Putamen (tissue), 1 donor: ENCODE measurements around the gene LRRC3C.
"Not testable (repeated sequence)": the region's sequence is repeated elsewhere in the genome, so short reads cannot be mapped to it uniquely, and the experiment has no call there.

Experiments used
- DNase-seq: peaks from one replicate; pipeline ENCODE4 v3.0.0-alpha.2; 2016; ENCODE audit warnings: low spot score

The LRRC3C gene, protein sequence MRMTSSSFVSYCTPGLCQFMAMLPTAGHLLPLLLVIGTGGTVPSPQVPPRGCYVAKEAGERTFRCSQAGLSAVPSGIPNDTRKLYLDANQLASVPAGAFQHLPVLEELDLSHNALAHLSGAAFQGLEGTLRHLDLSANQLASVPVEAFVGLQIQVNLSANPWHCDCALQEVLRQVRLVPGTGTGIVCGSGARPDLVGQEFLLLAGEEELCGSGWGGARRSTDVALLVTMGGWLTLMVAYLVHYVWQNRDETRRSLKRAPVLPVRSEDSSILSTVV

DNA sequence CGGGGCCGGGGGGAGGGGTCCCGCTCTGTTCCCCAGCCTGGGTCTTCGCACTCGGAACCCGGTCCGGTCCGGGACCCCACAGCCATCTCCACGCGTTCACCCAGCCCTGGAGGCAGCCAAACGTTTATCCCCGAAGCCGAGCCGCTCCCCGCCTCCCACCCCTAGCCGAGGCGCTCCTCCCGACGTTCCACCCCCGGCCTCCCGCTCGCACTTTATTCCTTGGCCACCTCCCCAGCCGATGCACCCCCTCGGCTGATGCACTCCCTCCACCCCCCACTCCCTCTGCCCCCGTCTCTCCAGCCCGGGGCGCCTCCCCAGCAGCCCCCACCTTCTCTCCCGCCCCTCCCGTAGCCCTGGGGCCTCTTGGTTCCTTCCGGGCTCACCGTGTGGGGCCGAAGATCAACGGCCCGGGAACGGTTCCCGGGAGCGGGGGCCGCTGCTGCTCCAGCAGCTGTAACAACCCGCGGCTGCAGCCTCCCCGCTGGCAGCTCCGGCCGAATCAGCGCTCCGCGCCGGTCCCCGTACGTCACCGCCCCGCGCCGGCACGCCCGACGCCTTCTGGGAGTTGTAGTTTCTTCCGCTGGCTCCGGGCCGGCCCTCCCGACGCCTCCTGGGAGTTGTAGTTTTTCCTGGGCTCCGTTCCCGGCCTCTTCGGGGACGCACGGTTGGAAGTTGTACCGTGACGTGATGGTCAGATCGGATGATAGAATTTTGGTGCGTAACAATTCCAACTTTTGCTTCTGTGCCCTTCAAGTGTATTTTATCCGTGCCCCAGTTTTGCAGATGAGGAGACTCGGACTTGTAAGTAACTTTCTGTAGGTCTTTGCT is at the start of gene LRRC3C, which contains the start of gene ORMDL3:
LRRC3C (plus strand) TSS at position 632 of the 828 bp plus-strand sequence. CDS start 13,792 bp downstream, outside the sequence.
ORMDL3 (minus strand) TSS at position 501 of the 828 bp plus-strand sequence. CDS start 3,398 bp downstream, outside the sequence.
- peak; percentile 92 for DNase-seq

DNA sequence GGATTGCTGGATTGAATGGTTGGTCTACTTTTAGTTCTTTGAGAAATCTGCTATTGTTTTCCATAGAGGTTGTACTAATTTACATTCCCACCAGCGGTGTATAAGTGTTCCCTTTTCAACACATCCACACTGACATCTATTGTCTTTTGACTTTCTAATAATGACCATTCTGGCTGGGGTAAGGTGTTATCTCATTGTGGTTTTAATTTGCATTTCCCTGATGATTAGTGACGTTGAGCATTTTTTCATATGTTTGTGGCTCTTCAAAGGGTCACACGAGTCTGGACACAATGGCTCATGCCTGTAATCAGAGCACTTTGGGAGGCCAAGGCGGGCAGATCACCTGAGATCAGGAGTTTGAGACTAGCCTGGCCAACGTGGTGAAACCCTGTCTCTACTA is 41.4 kb upstream of the LRRC3C start:
- not testable (repeated sequence) for DNase-seq

DNA sequence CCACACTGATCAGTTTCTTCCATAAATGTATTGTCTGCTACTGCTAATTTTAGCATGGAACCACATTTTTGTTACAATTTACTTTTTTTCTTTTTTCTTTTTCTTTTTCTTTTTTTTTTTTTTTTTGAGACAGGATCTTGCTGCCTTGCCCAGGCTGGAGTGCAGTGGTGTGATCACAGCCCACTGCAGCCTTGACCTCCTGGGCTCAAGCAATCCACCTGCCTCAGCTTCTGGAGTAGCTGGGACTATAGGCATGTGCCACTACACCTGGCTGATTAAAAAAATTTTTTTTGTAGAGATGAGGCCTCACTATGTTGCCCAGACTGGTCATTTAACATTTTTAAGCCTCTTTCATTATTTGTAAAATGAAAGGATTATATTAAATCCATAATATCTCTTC is 40.5 kb upstream of the LRRC3C start:
- DNase-seq, result no peak

DNA sequence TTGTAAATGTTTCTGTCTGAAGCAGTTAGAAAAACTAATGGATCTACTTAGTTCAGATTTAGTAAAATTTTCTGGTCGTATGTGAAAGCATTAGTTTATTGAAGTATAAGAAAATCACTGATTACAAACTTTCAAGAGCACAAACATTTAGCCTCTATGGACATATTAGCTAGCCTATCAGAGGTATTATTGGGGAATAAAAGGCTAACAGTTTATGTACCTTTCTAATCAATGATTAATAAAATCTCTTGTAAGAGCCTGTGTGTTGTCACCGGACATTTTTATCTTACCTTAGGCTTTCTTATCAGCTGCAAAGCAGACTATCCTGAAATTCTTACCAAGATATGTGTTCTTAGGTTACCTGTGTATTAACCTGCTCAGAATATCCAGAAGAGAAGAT is 38.3 kb upstream of the LRRC3C start:
- DNase-seq, result no peak

DNA sequence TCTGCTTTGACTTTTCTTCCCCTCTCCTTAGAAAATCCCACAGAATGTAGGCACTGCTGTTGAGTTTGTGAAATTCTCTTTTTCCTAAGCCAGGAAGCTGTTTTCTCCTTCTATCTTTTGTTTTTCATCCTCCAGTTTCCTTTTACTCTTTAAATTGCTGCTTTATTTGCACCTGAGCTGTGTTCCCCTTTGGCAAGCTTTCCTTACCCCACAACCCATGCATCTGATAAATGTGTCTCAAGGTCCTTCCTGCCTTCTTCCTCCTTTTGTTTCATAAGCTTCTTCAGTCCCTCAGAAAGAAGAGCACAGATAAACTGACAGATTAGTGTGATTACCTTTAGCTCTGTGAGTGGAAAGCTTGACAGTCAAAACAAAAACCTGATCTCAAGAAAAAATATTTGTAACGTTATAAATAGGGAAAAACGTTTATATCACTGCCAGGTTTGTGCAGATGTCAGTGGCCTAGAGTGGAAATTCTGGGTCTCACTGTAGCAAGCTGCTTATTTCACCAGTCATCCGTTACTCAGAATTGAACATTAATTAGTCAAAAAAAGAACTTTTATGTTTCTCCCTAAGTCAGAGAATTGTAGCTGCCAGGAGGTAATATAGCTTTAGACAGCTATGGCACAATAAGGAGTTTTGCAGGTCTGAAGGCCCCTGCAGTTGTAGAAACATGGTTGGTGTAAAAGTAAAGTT is 32.7 kb upstream of the LRRC3C start:
- DNase-seq, result no peak

DNA sequence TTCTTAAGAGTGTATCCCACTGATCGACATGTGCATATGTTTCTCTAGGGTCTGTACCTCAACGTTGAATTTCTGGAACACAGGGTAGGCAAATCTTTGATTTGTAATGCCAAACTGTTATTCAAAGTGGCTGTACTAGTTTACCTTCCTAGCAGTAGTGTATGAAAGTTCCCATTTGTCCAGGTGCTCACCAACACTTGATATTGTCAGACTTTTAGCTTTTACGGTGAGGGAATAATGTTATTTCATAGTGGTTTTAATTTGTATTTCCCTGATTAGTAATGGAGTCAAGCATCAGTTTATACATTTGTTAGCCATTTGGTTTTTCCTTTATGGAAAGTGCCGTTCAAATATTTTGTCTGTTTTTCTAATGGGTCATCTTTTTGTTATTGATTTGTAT is 29.4 kb upstream of the LRRC3C start:
- no peak for DNase-seq

DNA sequence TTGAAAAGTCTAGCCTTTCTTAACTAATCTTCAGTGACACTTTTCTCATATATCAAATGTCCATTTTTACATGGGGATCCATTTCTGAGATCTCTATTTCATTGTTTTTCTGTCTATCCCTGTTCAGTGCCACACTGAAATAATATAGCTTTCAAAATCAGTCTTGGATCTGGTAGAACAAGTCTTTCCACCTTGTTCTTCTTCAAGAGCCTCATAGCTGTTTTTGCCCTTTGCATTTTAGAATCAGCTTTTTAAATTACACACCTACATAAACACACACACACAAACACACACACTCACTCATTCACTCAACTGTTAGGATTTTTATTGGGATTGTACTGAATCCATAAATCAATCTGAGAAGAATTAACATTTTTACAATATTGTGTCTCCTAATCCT is 28.3 kb upstream of the LRRC3C start:
- DNase-seq, result no peak

DNA sequence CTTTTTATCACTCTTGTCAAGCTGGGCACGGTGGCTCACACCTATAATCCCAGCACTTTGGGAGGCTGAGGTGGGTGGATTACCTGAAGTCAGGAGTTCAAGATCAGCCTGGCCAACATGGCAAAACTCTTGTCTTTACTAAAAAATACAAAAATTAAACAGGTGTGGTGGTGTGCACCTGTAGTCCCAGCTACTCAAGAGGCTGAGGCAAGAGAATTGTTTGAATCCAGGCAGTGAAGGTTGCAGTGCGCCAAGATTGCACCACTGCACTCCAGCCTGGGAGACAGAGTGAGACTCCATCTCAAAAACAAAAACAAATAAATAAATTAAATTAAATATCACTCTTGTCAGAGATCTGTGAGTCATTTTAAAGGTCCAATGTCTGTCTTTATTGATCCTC is 25.5 kb upstream of the LRRC3C start:
- not testable (repeated sequence) for DNase-seq

DNA sequence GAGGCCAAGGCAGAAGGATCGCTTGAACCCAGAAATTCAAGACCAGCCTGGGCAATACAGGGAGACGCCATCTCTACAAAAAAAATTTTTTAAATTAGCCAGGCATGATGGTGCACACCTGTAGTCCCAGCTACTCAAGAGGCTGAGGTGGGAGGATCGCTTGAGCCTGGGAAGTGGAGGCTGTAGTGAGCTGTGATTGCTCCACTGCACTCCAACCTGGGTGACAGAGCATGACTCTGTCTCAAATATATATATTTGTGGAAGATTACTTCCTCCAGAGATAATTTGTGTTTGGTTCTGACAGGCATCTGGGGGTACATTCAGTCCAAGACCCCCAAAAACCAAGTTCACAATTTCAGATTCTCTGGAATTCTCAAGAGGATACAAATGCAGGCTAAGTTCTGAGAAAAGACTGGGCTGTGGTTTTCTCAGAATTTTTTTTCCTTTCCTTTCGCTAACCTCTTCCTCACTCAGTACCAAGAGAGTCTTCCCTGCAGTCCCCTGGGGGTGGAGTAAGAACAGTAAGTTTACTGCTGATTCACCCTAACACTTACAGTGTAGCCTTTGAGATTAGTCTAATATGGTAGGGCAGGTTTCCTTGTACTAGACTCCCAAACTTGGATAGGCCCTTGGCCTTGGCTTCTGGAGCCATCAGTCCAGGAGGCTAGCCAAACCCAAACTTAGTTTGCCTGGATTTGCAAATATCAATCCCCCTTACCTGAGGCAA is 24.2 kb upstream of the LRRC3C start:
- DNase-seq, result no peak

DNA sequence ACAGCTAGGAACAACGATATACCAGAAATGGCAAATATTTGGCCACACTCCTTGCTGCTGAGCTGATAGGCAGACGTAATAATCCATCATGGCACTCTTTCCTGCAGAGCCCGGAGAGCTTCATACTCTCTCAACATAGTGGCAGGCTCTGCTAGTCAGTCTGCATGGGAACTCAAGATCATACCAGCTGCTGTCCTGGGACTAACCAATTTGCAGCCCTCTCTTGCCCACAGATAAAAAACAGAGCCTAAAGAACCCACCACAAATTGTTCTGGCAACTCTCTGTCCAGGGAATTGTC is 22.6 kb upstream of the LRRC3C start:
- DNase-seq, result no peak

DNA sequence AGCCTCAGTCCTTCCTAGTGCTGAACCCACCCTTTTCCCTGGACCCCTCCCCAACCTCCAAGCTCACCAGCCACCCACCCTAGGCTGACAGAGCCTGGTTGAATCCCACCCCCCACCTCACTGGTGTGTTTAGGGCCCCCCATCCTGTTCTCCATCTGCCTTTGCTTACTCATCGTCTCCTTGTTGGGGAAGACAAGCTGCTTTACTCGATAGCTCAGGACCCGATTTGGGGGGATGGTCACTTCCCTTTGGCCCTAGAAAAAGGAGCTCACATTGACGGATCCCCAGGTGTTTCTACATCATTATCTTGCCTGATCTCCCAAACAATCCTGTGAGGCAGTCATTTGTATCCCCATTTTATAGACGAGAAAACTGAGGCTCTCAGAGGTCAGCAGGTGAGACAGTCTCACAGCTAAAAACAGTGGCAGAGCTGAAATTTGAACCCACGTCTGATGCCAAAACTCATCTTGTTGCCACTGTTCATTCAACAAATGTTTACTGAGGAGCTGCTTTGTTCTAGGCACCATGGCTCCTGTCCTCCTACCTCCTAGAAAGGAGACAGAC is 18.7 kb upstream of the LRRC3C start:
- no peak for DNase-seq

DNA sequence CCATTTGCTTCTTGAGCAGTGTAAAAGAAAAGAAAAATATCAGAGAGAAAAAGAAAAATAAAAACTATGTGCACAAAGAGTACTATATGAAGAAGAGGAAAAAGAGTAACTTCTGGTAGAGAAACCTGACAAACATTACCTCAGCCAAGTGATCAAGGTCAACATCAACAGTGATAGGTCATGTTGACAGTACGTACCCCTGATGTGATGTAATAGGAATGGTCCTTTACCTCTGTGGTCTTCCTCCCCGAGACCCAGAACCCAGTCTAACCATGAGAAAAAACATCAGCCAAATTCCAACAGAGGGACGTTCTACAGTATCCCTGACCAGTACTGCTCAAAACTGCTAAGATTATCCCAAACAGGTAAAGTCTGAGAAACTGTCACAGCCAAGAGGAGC is 13.5 kb upstream of the LRRC3C start:
- no peak for DNase-seq

DNA sequence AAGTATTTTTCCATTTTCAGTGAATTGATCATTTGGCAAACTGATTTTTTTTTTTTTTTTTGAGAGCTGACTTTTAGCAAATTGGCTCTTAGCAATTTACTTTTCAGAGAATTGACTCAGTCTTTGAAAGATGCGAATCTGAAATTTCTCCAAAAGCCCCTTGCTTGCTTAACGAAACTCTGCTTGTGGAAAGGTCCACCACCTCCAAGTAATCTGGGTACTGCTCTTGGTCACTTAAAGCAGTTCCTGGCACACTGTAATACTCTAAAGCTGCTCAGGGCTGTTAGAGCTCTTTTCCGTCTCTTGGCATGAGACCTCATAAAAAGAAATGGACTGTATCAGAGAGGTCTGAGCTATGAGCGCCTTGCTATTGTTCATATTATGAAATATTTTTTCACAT is 12.0 kb upstream of the LRRC3C start:
- no peak for DNase-seq

DNA sequence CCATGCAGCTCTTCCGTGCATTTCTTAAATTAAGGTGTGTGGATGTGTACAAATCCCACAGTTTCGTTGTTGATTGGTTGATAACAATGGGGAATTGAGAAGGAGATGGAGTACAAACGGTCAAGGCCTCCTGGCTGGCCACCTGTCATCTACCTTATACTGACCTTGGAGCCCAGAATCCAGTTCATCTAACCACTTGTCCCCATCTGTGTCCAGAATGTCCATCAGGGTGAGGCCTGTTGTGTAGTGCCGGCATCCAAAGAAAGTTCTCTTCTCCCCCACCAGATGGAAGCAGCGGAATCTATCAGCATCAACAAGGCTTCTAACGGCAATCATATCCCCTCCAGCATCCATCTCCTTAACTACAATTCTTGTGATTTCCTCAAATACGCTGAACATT is 10.6 kb upstream of the LRRC3C start:
- no peak for DNase-seq

DNA sequence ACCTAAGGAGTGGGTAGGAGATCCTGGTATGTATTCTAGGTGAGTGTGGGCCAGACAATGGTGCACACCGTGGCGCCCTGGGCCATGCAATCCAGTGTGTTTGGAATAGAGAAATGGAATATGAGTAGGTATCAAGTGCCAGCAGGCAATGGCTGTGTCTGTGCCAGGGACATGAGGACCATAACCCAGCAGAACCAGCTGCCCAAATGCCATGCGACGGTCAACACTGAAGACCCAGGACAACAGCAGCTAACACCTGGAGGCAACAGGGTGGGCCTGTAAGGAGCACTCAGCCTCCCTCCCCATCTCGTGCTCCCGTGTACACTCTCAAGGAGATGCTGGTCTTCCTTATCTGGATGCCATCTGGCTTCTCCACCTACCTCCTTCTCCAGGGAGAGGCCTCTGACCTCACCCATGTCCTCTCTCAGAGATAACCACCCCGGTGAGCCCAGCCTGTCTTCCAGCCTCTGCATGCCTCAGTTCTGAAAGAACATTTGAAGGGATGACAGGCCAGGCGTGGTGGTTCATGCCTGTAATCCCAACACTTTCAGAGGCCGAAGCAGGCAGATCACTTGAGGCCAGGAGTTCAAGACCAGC is 8.3 kb upstream of the LRRC3C start:
- DNase-seq, result no peak

DNA sequence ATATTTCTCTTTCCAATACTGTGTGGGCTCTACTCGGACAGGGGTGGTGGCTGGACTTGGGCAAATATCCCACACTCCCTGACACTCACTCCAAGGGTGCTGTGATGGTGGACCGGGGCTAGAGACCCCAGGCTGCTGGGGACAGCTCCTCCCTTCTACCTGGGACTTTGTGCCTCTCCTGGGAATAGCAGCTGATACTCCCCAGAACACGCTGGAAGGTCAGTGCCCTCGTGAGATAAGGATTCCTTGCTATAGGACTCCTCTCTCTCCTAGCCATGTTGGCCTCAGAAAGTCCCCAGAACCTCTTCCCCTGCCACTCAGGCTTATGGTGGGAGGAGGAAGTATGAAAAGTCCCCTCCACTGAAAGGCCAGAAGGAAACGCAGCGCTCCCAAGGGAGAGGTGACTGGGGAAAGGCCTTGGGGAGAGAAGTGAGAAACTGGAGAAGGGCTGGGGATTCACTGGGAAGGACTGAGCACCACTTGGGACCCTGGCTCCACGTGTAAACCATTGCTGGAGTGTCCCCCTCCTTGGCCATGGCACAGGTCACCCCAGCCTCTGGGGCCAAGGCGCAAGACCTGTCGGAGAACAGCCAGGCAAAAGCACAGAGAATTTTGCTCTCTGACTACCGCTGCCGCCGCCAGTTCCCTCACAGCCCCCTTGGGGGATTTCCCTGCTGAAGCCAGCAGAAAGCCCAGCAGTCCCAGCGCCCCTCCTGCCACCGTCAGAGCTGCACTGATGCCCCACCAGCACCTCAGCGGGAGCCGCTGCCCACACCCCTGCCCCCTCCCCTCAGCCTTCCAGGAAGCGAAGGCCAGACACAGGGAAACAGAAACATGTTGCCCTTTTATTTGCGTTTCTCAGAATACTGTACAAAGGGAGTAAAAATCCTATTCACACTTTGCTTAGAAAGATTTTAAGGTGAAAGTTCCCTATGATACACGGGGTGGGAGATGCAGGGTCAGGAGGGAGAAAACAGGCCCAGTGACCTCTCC is 7.0 kb upstream of the LRRC3C start:
- no peak for DNase-seq

DNA sequence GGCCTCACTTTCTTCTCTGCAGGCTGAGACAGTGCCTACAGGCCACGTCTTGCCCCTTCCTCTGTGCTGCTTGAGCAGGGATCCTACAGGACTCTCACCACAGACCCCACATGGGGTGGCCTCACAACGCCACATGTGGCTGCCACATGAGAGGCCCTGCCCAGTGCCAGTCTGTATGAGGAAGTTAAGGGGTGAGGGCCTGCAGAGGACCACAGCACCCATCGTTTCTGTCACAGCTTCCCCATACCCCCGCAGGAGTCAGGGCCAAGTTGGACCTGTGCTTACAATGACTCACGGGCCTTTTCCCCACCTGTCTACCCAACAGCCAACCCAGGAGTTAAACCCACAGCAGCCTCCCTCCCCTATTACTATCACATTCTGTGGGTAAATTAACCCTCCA is 6.2 kb upstream of the LRRC3C start:
- no peak for DNase-seq

DNA sequence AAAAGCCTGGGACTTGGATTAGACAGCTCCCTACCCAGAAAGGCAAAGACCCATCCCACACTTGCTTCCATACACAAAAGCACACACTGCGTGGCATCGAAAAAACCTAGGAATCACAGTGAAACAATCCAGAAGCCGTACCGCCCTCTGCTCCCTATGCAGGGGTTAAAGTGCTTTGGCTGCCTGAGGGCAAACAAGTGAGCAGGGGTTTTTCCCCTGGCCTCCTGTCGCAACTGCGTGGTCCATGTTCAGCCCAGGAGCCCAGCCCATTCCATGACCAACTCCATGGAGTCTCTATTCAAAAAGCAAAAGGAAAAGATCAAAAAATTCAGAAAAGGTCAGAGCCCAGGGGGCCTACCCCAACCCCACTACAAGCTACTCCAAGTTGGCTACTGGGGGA is 5.5 kb upstream of the LRRC3C start:
- no peak for DNase-seq

DNA sequence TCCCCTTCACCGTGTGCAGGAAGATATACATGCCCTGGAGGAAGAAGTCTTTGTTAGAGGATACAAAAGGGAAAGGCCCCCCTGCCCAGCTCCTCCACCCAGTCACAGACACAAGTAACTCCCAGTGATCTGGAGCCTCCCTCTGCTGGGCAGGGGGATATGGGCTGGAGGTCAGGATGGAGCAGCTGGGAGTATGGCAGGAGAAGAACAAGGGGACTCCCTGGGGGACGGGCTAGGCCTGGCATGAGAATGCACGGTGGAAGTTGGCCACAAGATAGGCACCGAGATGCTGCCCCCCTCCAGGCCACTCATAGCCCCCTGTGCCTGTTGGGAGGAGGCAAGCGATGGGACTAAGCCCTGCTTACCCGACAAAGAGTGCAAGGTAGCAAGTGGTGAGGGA is 4.3 kb upstream of the LRRC3C start:
- no peak for DNase-seq
